ENCODE measurements around the gene PIMREG.
A peak's percentile ranks its signal among the peaks of the same experiment; 100 is the strongest.

PIMREG gene

GRCh38 chr17:6496116-6496481 lies 51.8 kb downstream of the PIMREG start:
- in situ Hi-C loops (cut with MboI; ENCODE audit: low pct_unique_long_range_greater_than_20kb, low sequenced_read_pairs, unreplicated experiment) = no loop called here
- peak; percentile 46 for DNase-seq (ENCODE audit: low spot score)
- TF ChIP-seq CTCF (IDR thresholded peaks at IDR 0.05; ENCODE audit: extremely low read depth, insufficient read depth, missing control alignments) = no peak

- in situ Hi-C loops (cut with MboI; ENCODE audit: low pct_unique_long_range_greater_than_20kb, low sequenced_read_pairs, unreplicated experiment) = no loop called here
- TF ChIP-seq CTCF (IDR thresholded peaks at IDR 0.05; ENCODE audit: extremely low read depth, insufficient read depth, missing control alignments) = no peak
- DNase-seq (ENCODE audit: low spot score) = no peak
Measured at GRCh38 chr17:6496640-6497441, 52.6 kb downstream of the PIMREG start.

- in situ Hi-C loops (cut with MboI; ENCODE audit: low pct_unique_long_range_greater_than_20kb, low sequenced_read_pairs, unreplicated experiment) = no loop called here
- no peak for TF ChIP-seq CTCF (IDR thresholded peaks at IDR 0.05; ENCODE audit: extremely low read depth, insufficient read depth, missing control alignments)
- DNase-seq (ENCODE audit: low spot score) = no peak
Measured at GRCh38 chr17:6497496-6498221, 53.4 kb downstream of the PIMREG start.

- TF ChIP-seq CTCF (IDR thresholded peaks at IDR 0.05; ENCODE audit: extremely low read depth, insufficient read depth, missing control alignments) = no peak
- in situ Hi-C loops (cut with MboI; ENCODE audit: low pct_unique_long_range_greater_than_20kb, low sequenced_read_pairs, unreplicated experiment) = no loop called here
- DNase-seq (ENCODE audit: low spot score) = no peak
Measured at GRCh38 chr17:6498356-6498755, 54.1 kb downstream of the PIMREG start.

- no peak for DNase-seq (ENCODE audit: low spot score)
- in situ Hi-C loops (cut with MboI; ENCODE audit: low pct_unique_long_range_greater_than_20kb, low sequenced_read_pairs, unreplicated experiment) = no loop called here
- no peak for TF ChIP-seq CTCF (IDR thresholded peaks at IDR 0.05; ENCODE audit: extremely low read depth, insufficient read depth, missing control alignments)
Measured at GRCh38 chr17:6498901-6499540, 54.8 kb downstream of the PIMREG start.
